ENCODE data around the gene DNAJB7.

- TF ChIP-seq CTCF (IDR thresholded peaks at IDR 0.05; ENCODE audit: extremely low read depth in 1 of 2, insufficient read depth in 1 of 2, low read depth in 1 of 2, low read length in 2 of 2) (no peak), EZH2 (IDR thresholded peaks at IDR 0.05; ENCODE audit: borderline replicate concordance, low read depth, low read length, severe bottlenecking) (no peak)
These were observed at the start of gene DNAJB7 for GRCh38 chr22:40862013-40862412.
